Keratinocyte (primary cell): ENCODE results near the gene SH2B3. TPM values are rescaled to one million over a fixed set of nuclear protein-coding genes. Genes with fewer than 3 reads are reported as not detected.

Source experiments
- DNase-seq: peaks from one replicate; pipeline ENCODE4 v3.0.0-alpha.2; 2011; ENCODE audit warnings: low read depth, missing footprints, low spot score
- FAIRE-seq: peaks from 2 replicates; lab custom pipeline; 2011; peaks lifted over from hg19 to GRCh38; lab: Jason Lieb, UNC
- H2AFZ ChIP-seq: 2 replicates; pipeline ENCODE4 v1.6.0; 2012; ENCODE audit warnings: low read length, control low read depth, inconsistent platforms; ENCODE audit not compliant: control insufficient read depth
- H3K27ac ChIP-seq: 2 replicates; pipeline ENCODE4 v1.5.1; 2011; ENCODE audit warnings: low read length; ENCODE audit not compliant: control insufficient read depth, insufficient read depth
- H3K27me3 ChIP-seq: 3 replicates; pipeline ENCODE4 v1.6.0; 2011; ENCODE audit warnings: low read length; ENCODE audit not compliant: control insufficient read depth, insufficient read depth; ENCODE audit errors: extremely low read depth
- H3K36me3 ChIP-seq, 2 experiments: 2 replicates in 1 of 2; 3 replicates in 1 of 2; pipeline ENCODE4 v1.5.1; 2011; ENCODE audit warnings: low read length in 2 of 2, mild to moderate bottlenecking in 1 of 2; ENCODE audit not compliant: control insufficient read depth in 2 of 2, insufficient read depth in 2 of 2; ENCODE audit errors: extremely low read depth in 1 of 2
- H3K4me1 ChIP-seq: 3 replicates; pipeline ENCODE4 v1.5.1; 2011; ENCODE audit warnings: low read length; ENCODE audit not compliant: control insufficient read depth, insufficient read depth; ENCODE audit errors: extremely low read depth
- H3K4me2 ChIP-seq: 3 replicates; pipeline ENCODE4 v1.6.0; 2011; ENCODE audit warnings: low read depth, low read length; ENCODE audit not compliant: control insufficient read depth, insufficient read depth; ENCODE audit errors: extremely low read depth
- H3K4me3 ChIP-seq, 3 experiments: fragments of 200-600 bp in 1 of 3; sonication (generic) in 1 of 3; 2 replicates in 2 of 3; 3 replicates in 1 of 3; pipeline ENCODE4 v1.5.1; 2011 to 2016; ENCODE audit warnings: low read length in 3 of 3, mild to moderate bottlenecking in 3 of 3, control low read depth in 2 of 3, inconsistent platforms in 1 of 3, low read depth in 1 of 3, mixed read lengths in 1 of 3, mixed run types in 1 of 3, moderate library complexity in 1 of 3; ENCODE audit not compliant: control insufficient read depth in 2 of 3, insufficient read depth in 2 of 3; ENCODE audit errors: extremely low read depth in 1 of 3
- H3K79me2 ChIP-seq: 2 replicates; pipeline ENCODE4 v1.6.0; 2012; ENCODE audit warnings: low read length; ENCODE audit not compliant: control insufficient read depth, insufficient read depth
- H3K9ac ChIP-seq: 3 replicates; pipeline ENCODE4 v1.6.0; 2011; ENCODE audit warnings: low read length; ENCODE audit not compliant: control insufficient read depth, insufficient read depth; ENCODE audit errors: extremely low read depth
- H3K9me1 ChIP-seq: 3 replicates; pipeline ENCODE4 v1.6.0; 2011; ENCODE audit warnings: low read length; ENCODE audit not compliant: control insufficient read depth, insufficient read depth; ENCODE audit errors: extremely low read depth
- H3K9me3 ChIP-seq: 2 replicates; pipeline ENCODE4 v1.5.1; 2012; ENCODE audit warnings: low read depth, low read length; ENCODE audit not compliant: control insufficient read depth
- H4K20me1 ChIP-seq: 3 replicates; pipeline ENCODE4 v1.6.0; 2011; ENCODE audit warnings: low read length; ENCODE audit not compliant: control insufficient read depth, insufficient read depth; ENCODE audit errors: extremely low read depth
- CTCF ChIP-seq, 3 experiments: IDR thresholded peaks in 1 of 3; conservative IDR thresholded peaks in 1 of 3; optimal IDR thresholded peaks in 1 of 3; 2 replicates in 2 of 3; 3 replicates in 1 of 3; pipeline versions ENCODE3 to v1.5.1; 2011; ENCODE audit warnings: low read length in 3 of 3, mild to moderate bottlenecking in 3 of 3, moderate library complexity in 2 of 3, control low read depth in 1 of 3, inconsistent platforms in 1 of 3; ENCODE audit not compliant: insufficient read depth in 2 of 3; ENCODE audit errors: extremely low read depth in 1 of 3
- EZH2 ChIP-seq: IDR thresholded peaks from one replicate; pipeline ENCODE4 v1.6.1; 2012; ENCODE audit warnings: inconsistent platforms, mild to moderate bottlenecking, low read length, moderate library complexity
- dilution Hi-C: fragments of 300-500 bp; cut with MboI; formaldehyde crosslinking; loops from one replicate; pipeline ENCODE4 v1.7.0; 2020; ENCODE audit warnings: low sequenced_read_pairs; ENCODE audit not compliant: extremely low pct_ligation_motif_present
- polyA plus RNA-seq, 5 experiments: library from polyadenylated mRNA; depleted of rRNA in 3 of 5; stranded (reverse) in 3 of 5; stranded (forward) in 1 of 5; unstranded in 1 of 5; fragments of >200 nt; gene quantifications; 1 replicate in 1 of 5; 2 replicates in 3 of 5; 3 replicates in 1 of 5; pipeline versions ENCODE4 v1.2.1 to v1.2.3, GENCODE V29; 2011 to 2012; ENCODE audit warnings: missing spikeins in 2 of 5, low read depth in 1 of 5, low replicate concordance in 1 of 5

SH2B3 gene
- polyA plus RNA-seq, 1 donor (not counting 4 experiments of a cell fraction or from before 2014, with no cell fraction given): 7.7 TPM

GRCh38 chr12:111467857-111468241 is 62.1 kb downstream of the SH2B3 start:
- H3K4me1 ChIP-seq: no peaks in the 10 kb centered on the region
- no peaks in the 10 kb centered on the region for H3K79me2 ChIP-seq
- DNase-seq (no peak), FAIRE-seq (no peak)
- H3K36me3 ChIP-seq: peaks cover 5 to 11% of the 10 kb centered on the region in 2 experiments
- no peaks in the 10 kb centered on the region for H4K20me1 ChIP-seq
- no peak for TF ChIP-seq CTCF (optimal IDR thresholded peaks at IDR 0.05 in 1 of 3, IDR thresholded peaks at IDR 0.05 in 1 of 3, conservative IDR thresholded peaks at IDR 0.05 in 1 of 3; ENCODE audit: extremely low read depth in 1 of 3, insufficient read depth in 2 of 3, low read length in 3 of 3)
- TF ChIP-seq EZH2: no peak
- no peaks in the 10 kb centered on the region for H3K9me1 ChIP-seq
- dilution Hi-C loops: no loop called here
- no peak overlapping the region for H3K27ac ChIP-seq
- no peak overlapping the region for H2AFZ ChIP-seq
- no peak overlapping the region for H3K4me3 ChIP-seq
- no peaks in the 10 kb centered on the region for H3K9me3 ChIP-seq
- no peaks in the 10 kb centered on the region for H3K27me3 ChIP-seq
- H3K9ac ChIP-seq: no peak overlapping the region
- no peak overlapping the region for H3K4me2 ChIP-seq

- no peak for TF ChIP-seq EZH2
- no peak for TF ChIP-seq CTCF (optimal IDR thresholded peaks at IDR 0.05 in 1 of 3, IDR thresholded peaks at IDR 0.05 in 1 of 3, conservative IDR thresholded peaks at IDR 0.05 in 1 of 3; ENCODE audit: extremely low read depth in 1 of 3, insufficient read depth in 2 of 3, low read length in 3 of 3)
- Histone ChIP-seq H4K20me1 (no peaks in the 10 kb centered on the region), H2AFZ (no peak overlapping the region), H3K27me3 (no peaks in the 10 kb centered on the region), H3K27ac (no peak overlapping the region), H3K4me3 (no peak overlapping the region), H3K9me1 (no peaks in the 10 kb centered on the region), H3K9ac (no peak overlapping the region), H3K4me2 (no peak overlapping the region), H3K9me3 (no peaks in the 10 kb centered on the region), H3K36me3 (peaks cover 5 to 14% of the 10 kb centered on the region in 2 experiments), H3K79me2 (no peaks in the 10 kb centered on the region), H3K4me1 (no peaks in the 10 kb centered on the region)
- no peak for DNase-seq
- dilution Hi-C loops: no loop called here
- no peak for FAIRE-seq
Observed at GRCh38 chr12:111469401-111469800, 63.7 kb downstream of the SH2B3 start.
